Retinal pigment epithelial cell (primary cell): ENCODE measurements around the gene PHYHIPL.

Experiments
- DNase-seq: peaks from one replicate; pipeline ENCODE4 v3.0.0-alpha.2; 2010; ENCODE audit warnings: low read depth
- H3K4me3 ChIP-seq: 2 replicates; pipeline ENCODE4 v1.5.1; 2011; ENCODE audit warnings: mild to moderate bottlenecking, low read length, control low read depth, moderate library complexity
- TF ChIP-seq, protein P1 (sequence below): conservative IDR thresholded peaks from 2 replicates; pipeline ENCODE4 v1.5.1; 2011; ENCODE audit warnings: low read depth, low read length, control low read depth, inconsistent platforms

Gene PHYHIPL

DNA sequence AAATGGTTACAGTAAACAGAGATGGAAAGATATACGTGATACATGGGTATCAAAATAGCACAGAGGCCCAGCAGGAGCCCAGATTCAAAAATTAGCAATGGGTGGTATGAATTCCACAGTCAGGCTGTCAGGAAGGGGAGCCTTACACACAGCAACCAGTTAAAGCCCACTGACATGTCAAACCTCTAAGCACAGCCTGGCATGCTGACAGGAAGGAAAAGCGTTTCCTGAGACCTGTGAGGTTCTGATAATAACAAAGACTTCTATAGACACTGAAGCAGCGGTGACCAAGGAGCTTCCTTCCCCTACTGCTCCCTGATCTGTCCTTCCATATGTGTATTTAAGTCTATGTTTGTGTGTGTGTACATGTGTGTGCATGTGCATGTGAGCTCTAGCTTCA lies 89.9 kb downstream of the PHYHIPL start:
- TF ChIP-seq, protein P1, sequence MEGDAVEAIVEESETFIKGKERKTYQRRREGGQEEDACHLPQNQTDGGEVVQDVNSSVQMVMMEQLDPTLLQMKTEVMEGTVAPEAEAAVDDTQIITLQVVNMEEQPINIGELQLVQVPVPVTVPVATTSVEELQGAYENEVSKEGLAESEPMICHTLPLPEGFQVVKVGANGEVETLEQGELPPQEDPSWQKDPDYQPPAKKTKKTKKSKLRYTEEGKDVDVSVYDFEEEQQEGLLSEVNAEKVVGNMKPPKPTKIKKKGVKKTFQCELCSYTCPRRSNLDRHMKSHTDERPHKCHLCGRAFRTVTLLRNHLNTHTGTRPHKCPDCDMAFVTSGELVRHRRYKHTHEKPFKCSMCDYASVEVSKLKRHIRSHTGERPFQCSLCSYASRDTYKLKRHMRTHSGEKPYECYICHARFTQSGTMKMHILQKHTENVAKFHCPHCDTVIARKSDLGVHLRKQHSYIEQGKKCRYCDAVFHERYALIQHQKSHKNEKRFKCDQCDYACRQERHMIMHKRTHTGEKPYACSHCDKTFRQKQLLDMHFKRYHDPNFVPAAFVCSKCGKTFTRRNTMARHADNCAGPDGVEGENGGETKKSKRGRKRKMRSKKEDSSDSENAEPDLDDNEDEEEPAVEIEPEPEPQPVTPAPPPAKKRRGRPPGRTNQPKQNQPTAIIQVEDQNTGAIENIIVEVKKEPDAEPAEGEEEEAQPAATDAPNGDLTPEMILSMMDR: no peak
- no peak for DNase-seq

DNA sequence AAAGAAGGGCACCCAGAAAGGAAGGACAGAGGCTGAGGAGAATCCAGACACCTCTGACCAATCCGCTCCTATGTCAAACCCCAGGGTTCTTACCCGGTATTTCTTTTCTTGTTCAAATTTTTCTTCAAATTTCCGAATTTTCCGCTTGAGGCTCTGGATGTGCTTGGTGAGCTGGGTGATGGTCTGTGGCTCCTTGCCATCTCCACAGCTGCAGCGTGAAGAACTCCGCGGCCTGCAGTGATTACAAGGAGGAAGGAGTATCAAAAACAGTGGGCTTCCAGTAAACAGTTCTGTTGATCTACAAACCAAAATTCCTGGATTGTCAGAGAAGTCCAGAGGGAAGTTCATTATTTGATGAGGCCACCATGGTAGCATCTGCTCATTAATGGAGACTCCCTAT lies 92.0 kb downstream of the PHYHIPL start:
- TF ChIP-seq, protein P1: no peak
- no peak overlapping the region for H3K4me3 ChIP-seq
- DNase-seq: no peak

More for the DNA sequence above, 89.9 kb downstream of the PHYHIPL start:
- no peak overlapping the region for H3K4me3 ChIP-seq

DNA sequence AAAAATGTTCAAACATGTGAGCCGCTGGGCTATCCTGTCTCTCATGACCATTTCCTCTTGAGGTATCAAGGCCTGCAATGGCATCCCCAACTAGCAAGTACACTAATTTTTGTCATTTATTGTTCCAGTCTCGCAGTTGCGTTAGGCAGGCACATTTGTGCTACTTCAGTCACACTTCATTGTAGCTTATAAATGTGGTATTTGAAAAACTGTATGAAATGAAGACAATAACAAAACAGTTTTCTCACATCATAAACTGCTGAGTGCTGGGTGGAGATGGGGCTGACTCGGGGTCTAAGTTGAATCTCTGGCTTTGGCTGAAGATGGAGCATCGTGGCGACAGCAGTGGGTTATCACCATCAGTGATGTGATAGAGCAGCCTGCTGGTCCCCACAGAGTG lies 93.2 kb downstream of the PHYHIPL start:
- TF ChIP-seq, protein P1: no peak
- no peak for DNase-seq
- no peak overlapping the region for H3K4me3 ChIP-seq

DNA sequence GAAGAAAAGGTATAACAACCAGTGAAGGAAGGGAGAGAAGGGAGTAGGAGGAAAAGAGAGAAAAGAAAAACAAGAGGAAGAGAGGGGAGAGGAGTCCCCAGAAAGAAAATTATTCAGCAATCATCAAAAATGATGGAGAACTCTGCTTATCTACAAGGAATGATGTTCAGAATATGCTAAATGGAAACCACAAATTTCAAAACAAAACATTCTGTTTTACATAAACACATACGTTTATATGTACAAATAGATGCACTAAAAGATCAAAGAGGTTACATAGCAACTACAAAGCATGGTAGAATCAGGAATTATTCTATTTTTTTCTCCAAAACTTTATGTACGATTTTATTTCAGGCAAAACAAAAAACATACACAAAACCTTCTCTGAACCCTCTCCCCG lies 94.0 kb downstream of the PHYHIPL start:
- no peak for DNase-seq
- no peak overlapping the region for H3K4me3 ChIP-seq
- TF ChIP-seq, protein P1: no peak

DNA sequence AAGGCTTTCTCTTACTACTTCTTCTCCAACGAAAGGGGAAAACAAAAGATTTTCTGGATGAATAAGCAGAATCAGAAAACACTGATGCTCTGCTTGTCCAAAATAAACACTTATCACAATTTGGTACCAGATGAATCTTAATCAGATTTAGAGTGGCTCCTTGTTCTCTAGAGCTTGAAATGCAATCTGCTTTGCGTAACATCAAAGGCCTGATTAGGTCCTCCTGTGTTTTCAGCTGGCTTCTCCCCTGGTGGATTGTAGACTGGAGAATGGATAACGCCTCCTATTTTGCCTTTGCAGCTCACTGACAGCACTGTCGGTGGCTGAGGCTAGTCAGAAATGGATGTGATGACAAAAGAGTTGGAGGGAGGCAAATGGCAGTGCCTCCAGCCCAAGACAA lies 94.7 kb downstream of the PHYHIPL start:
- TF ChIP-seq, protein P1: no peak
- DNase-seq: no peak
- H3K4me3 ChIP-seq: no peak overlapping the region

DNA sequence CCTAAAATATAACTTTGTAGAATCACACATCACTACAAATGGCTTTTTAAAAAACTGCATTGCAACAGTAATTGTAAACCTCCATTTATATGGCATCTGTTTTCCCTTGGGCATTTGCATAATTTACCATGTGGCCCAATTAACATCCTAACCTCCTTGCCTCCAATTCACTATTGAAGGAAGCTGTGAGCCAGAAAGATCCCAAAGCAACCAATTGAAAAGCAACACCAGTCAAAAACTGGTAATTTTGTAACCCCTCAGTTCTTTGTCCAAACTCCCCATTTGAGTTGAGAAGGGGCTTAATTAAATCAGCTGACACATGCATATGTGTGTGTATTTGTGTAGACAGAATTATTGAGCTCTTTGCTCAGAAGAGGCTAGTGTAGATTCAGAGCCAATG lies 95.6 kb downstream of the PHYHIPL start:
- TF ChIP-seq, protein P1: no peak
- DNase-seq: no peak
- no peak overlapping the region for H3K4me3 ChIP-seq

DNA sequence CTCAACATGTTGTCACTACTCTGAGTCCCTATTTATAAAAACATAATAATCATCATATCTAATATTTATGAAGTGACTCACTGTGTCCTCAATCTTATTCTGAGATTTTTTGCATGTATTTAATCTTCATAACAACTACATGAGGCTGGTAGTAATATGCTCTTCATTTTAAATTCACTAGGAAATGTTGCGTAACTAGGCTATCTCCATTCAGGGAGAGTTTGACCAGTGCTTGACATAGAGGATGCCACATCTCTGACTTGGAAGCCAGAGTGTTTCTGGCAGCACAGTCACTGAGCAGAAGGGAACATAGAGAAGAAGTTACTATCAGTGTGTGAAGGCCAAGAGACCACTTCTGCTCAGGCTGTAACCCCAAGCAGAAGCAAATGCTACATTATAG lies 97.0 kb downstream of the PHYHIPL start:
- TF ChIP-seq, protein P1: no peak
- no peak for DNase-seq
- H3K4me3 ChIP-seq: no peak overlapping the region
